ENCODE data around the gene LRRC47. TPM values are rescaled to one million over a fixed set of nuclear protein-coding genes. Genes with fewer than 3 reads are reported as not detected.

Gene LRRC47
- total and polyA plus RNA-seq, 2 of the 8 experiments (the other 6 are each of a cell fraction or from before 2014, with no cell fraction given): 38.3 to 82.4 TPM

GRCh38 chr1:3780901-3781300 lies 15.4 kb downstream of the LRRC47 start:
- no peaks in the 10 kb centered on the region for H3K23me2 ChIP-seq (ENCODE audit: low read depth, low read length)
- WGBS, 2 experiments (ENCODE audit: extremely low coverage in 1 of 2, insufficient coverage in 1 of 2, insufficient read length in 1 of 2, insufficient replicate concordance in 2 of 2, low coverage in 1 of 2, low lambda C conversion rate in 2 of 2, missing lambda C conversion rate in 1 of 2): 92% methylated on average over 21 of the region's 21 CpGs; no CpG with 5 or more reads in 1 of the 2 experiments
- H3K4me3 ChIP-seq (ENCODE audit: extremely low read depth in 1 of 4, insufficient read depth in 2 of 4, low read depth in 3 of 4, low read length in 4 of 4): no peak overlapping the region
- POLR2A ChIA-PET (ENCODE audit: partially characterized antibody): interaction anchor here (5.8 kb wide), 1 partner anchor 9 kb away, joined by 84 read pairs; no protein-coding TSS in a partner anchor
- H3K9me3 ChIP-seq (ENCODE audit: insufficient read depth in 2 of 2, low read depth in 1 of 2, low read length in 1 of 2): no peaks in the 10 kb centered on the region
- no peak overlapping the region for H3K9ac ChIP-seq (replicated peaks in 1 of 4; ENCODE audit: extremely low read depth in 1 of 4, low read depth in 3 of 4, low read length in 3 of 4)
- TF ChIP-seq FOSL1 (IDR thresholded peaks at IDR 0.05; ENCODE audit: insufficient read depth, low read depth, low read length): no peak
- TF ChIP-seq SP1 (IDR thresholded peaks at IDR 0.05; ENCODE audit: low read depth, low read length): no peak
- TF ChIP-seq SIRT6 (IDR thresholded peaks at IDR 0.05; ENCODE audit: low read length): no peak
- TF ChIP-seq, protein P1, sequence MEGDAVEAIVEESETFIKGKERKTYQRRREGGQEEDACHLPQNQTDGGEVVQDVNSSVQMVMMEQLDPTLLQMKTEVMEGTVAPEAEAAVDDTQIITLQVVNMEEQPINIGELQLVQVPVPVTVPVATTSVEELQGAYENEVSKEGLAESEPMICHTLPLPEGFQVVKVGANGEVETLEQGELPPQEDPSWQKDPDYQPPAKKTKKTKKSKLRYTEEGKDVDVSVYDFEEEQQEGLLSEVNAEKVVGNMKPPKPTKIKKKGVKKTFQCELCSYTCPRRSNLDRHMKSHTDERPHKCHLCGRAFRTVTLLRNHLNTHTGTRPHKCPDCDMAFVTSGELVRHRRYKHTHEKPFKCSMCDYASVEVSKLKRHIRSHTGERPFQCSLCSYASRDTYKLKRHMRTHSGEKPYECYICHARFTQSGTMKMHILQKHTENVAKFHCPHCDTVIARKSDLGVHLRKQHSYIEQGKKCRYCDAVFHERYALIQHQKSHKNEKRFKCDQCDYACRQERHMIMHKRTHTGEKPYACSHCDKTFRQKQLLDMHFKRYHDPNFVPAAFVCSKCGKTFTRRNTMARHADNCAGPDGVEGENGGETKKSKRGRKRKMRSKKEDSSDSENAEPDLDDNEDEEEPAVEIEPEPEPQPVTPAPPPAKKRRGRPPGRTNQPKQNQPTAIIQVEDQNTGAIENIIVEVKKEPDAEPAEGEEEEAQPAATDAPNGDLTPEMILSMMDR (IDR thresholded peaks at IDR 0.05; ENCODE audit: control extremely low read depth in 1 of 3, insufficient read depth in 1 of 3, low read depth in 1 of 3, low read length in 3 of 3): no peak
- TF ChIP-seq EGR1 (IDR thresholded peaks at IDR 0.05; ENCODE audit: borderline replicate concordance, low read depth, low read length): no peak
- H2BK120ac ChIP-seq (replicated peaks; ENCODE audit: low read depth, low read length): no peak overlapping the region
- H4K91ac ChIP-seq (replicated peaks; ENCODE audit: insufficient read length, low read length): no peak overlapping the region
- H2BK5ac ChIP-seq (ENCODE audit: low read depth, low read length): no peak overlapping the region
- no peak overlapping the region for H2AK5ac ChIP-seq (ENCODE audit: low read depth, low read length)
- peaks cover 4% of the 10 kb centered on the region; the same call in 1 of the 2 replicates for H3K79me1 ChIP-seq (ENCODE audit: low read depth, low read length)
- no peak overlapping the region for H3K56ac ChIP-seq (replicated peaks; ENCODE audit: insufficient read length, low read depth, low read length)
- H3K18ac ChIP-seq (ENCODE audit: extremely low read depth, low read length): no peak overlapping the region
- H3K27ac ChIP-seq (ENCODE audit: low read depth, low read length): no peak overlapping the region
- H3K4ac ChIP-seq (replicated peaks; ENCODE audit: insufficient read length, low read depth, low read length): no peak overlapping the region
- H2AFZ ChIP-seq (ENCODE audit: low read length): no peak overlapping the region
- peaks cover 0 to 6% (median 0%) of the 10 kb centered on the region in 4 experiments; a peak in 4 of 7 replicates for H3K4me1 ChIP-seq (replicated peaks in 1 of 4; ENCODE audit: control insufficient read depth in 3 of 4, insufficient read depth in 4 of 4, low read length in 3 of 4)
- no peaks in the 10 kb centered on the region; a peak in 1 of 7 replicates for H3K27me3 ChIP-seq (replicated peaks in 1 of 4; ENCODE audit: control insufficient read depth in 3 of 4, extremely low read depth in 1 of 4, insufficient read depth in 3 of 4, low read length in 3 of 4)
- no peaks in the 10 kb centered on the region for H3K79me2 ChIP-seq (ENCODE audit: control insufficient read depth in 1 of 2, insufficient read depth in 2 of 2, low read length in 2 of 2)
- no peak overlapping the region for H3K4me2 ChIP-seq (ENCODE audit: insufficient read depth in 1 of 2, low read depth in 2 of 2, low read length in 2 of 2)
- no peak overlapping the region for H4K8ac ChIP-seq (ENCODE audit: extremely low read depth, insufficient read depth, low read length)
- H2BK15ac ChIP-seq (ENCODE audit: low read length): no peak overlapping the region
- FAIRE-seq (no peak), DNase-seq (ENCODE audit: low read depth in 1 of 2, low spot score in 2 of 2) (no peak)
- H3K23ac ChIP-seq (ENCODE audit: insufficient read length): no peak overlapping the region
- H3K14ac ChIP-seq (ENCODE audit: insufficient read length): no peak overlapping the region
- H2BK20ac ChIP-seq (ENCODE audit: low read length): no peak overlapping the region
- CTCF ChIA-PET (ENCODE audit: partially characterized antibody): no interaction called here
- H4K5ac ChIP-seq (ENCODE audit: insufficient read length, low read depth, low read length): no peak overlapping the region
- H2BK12ac ChIP-seq (ENCODE audit: low read depth, low read length): no peak overlapping the region
- H4K20me1 ChIP-seq (replicated peaks in 1 of 2; ENCODE audit: control insufficient read depth in 1 of 2, insufficient read depth in 2 of 2, low read length in 2 of 2): peaks cover 10 to 24% of the 10 kb centered on the region in 2 experiments
- peaks cover 30 to 54% (median 50%) of the 10 kb centered on the region in 4 experiments for H3K36me3 ChIP-seq (ENCODE audit: control insufficient read depth in 2 of 4, insufficient read depth in 4 of 4, low read length in 3 of 4)

Data from H1 (cell line).